ENCODE data around the gene FBXO17. TPM values are rescaled to one million over a fixed set of nuclear protein-coding genes. Genes with fewer than 3 reads are reported as not detected.

FBXO17 gene
- total RNA-seq, 6 donors from 2014 or later, result 5.0 to 18.9 (median 10.4) TPM

DNA sequence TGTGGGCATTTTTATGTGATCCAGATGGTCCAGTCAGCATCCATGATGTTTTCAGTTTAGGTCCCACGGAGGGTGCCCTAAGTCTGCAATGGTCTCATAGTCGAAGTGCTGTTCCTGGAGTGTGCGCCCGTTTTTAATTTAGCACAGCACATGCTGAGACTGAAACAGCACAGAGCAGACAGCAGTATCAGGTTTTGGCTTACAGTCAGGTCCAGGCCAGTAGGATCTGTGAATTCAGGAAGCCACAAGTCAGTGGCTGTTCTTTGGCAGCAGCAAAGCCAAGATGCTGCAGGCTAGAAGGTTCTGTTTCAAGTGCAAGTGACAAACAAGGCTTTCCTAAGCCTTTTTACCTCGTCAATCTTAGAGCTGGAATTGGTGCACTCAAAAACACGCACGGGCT lies 38.5 kb upstream of the FBXO17 start:
- Histone ChIP-seq H3K36me3 (no peaks in the 10 kb centered on the region), H3K4me1 (no peaks in the 10 kb centered on the region), H3K27me3 (no peaks in the 10 kb centered on the region), H3K4me3 (no peak overlapping the region), H3K9me3 (no peaks in the 10 kb centered on the region), H3K27ac (no peak overlapping the region)
- 68 to 84% methylated on average over 7 of the region's 7 CpGs for WGBS, 2 donors
- ATAC-seq (ENCODE audit: low FRiP score in 2 of 2), result peak in 1 of 2 donors; percentile 37
- TF ChIP-seq POLR2A (IDR thresholded peaks at IDR 0.05), result no peak
- TF ChIP-seq CTCF (IDR thresholded peaks at IDR 0.05), result no peak
- no peak for TF ChIP-seq EP300 (IDR thresholded peaks at IDR 0.05)
- no peak for TF ChIP-seq POLR2AphosphoS5 (IDR thresholded peaks at IDR 0.05)
- no peak for DNase-seq

DNA sequence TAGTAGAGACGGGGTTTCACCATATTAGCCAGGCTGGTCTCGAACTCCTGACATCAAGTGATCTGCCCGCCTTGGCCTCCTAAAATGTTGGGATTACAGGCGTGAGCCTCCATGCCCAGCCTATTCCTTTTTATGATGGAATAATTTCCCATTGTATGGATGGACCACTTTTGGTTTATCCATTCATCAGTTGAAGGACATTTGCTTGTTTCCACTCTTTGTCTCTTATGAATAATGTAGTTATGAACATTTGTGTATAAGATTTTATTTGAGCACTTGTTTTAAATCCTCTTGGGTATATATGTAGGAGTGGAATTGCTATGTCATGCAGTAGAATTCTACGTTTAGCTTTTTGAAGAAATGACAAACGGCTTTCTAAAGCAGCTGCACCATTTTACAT lies 33.5 kb upstream of the FBXO17 start:
- no peak overlapping the region for H3K27ac ChIP-seq
- WGBS, 2 donors, result 87 to 89% methylated on average over 6 of the region's 6 CpGs
- TF ChIP-seq POLR2AphosphoS5 (IDR thresholded peaks at IDR 0.05) (no peak), CTCF (IDR thresholded peaks at IDR 0.05) (no peak), POLR2A (IDR thresholded peaks at IDR 0.05) (no peak), EP300 (IDR thresholded peaks at IDR 0.05) (no peak)
- no peak for DNase-seq
- H3K27me3 ChIP-seq, result no peaks in the 10 kb centered on the region
- no peaks in the 10 kb centered on the region for H3K4me1 ChIP-seq
- H3K4me3 ChIP-seq, result no peak overlapping the region
- ATAC-seq (ENCODE audit: low FRiP score in 2 of 2), result no peak
- no peaks in the 10 kb centered on the region for H3K36me3 ChIP-seq
- H3K9me3 ChIP-seq, result no peaks in the 10 kb centered on the region

- TF ChIP-seq CTCF (IDR thresholded peaks at IDR 0.05) (no peak), EP300 (IDR thresholded peaks at IDR 0.05) (no peak), POLR2AphosphoS5 (IDR thresholded peaks at IDR 0.05) (no peak), POLR2A (IDR thresholded peaks at IDR 0.05) (no peak)
- Histone ChIP-seq H3K9me3 (no peaks in the 10 kb centered on the region), H3K4me1 (no peaks in the 10 kb centered on the region), H3K4me3 (no peak overlapping the region), H3K27ac (no peak overlapping the region), H3K36me3 (no peaks in the 10 kb centered on the region), H3K27me3 (no peaks in the 10 kb centered on the region)
- no peak for ATAC-seq (ENCODE audit: low FRiP score in 2 of 2)
- no peak for DNase-seq
- WGBS, 2 donors, result 95 to 98% methylated on average over 6 of the region's 6 CpGs
Observed at GRCh38 chr19:39008137-39008536, 32.6 kb upstream of the FBXO17 start.

- Histone ChIP-seq H3K27ac (no peak overlapping the region), H3K4me3 (no peak overlapping the region), H3K27me3 (no peaks in the 10 kb centered on the region), H3K36me3 (no peaks in the 10 kb centered on the region), H3K4me1 (no peaks in the 10 kb centered on the region), H3K9me3 (no peaks in the 10 kb centered on the region)
- WGBS, 2 donors, result 43 to 48% methylated on average over 3 of the region's 3 CpGs
- ATAC-seq (ENCODE audit: low FRiP score in 2 of 2) (no peak), DNase-seq (no peak)
- TF ChIP-seq POLR2AphosphoS5 (IDR thresholded peaks at IDR 0.05) (no peak), POLR2A (IDR thresholded peaks at IDR 0.05) (no peak), EP300 (IDR thresholded peaks at IDR 0.05) (no peak), CTCF (IDR thresholded peaks at IDR 0.05) (no peak)
Observed at GRCh38 chr19:39007096-39007495, 31.6 kb upstream of the FBXO17 start.

DNA sequence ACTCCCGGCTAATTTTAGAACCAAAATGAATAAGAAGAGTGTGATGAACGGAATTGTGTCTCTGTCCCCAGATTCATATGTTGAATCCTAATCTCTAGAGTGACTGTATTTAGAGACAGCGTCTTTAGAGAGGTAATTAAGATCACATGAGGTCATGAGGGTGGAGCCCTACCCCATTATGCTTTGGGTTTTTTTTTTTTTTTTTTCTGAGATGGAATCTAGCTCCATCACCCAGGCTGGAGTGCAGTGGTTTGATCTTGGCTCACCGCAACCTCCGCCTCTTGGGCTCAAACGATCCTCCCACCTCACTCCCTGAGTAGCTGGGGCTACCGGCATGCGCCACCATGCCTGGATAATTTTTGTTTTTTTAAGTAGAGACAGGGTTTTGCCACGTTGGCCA lies 28.9 kb upstream of the FBXO17 start:
- TF ChIP-seq EP300 (IDR thresholded peaks at IDR 0.05) (no peak), POLR2A (IDR thresholded peaks at IDR 0.05) (no peak), POLR2AphosphoS5 (IDR thresholded peaks at IDR 0.05) (no peak), CTCF (IDR thresholded peaks at IDR 0.05) (no peak)
- 71 to 78% methylated on average over 9 of the region's 9 CpGs for WGBS, 2 donors
- no peaks in the 10 kb centered on the region for H3K36me3 ChIP-seq
- H3K9me3 ChIP-seq, result no peaks in the 10 kb centered on the region
- H3K27ac ChIP-seq, result no peak overlapping the region
- no peak overlapping the region for H3K4me3 ChIP-seq
- ATAC-seq (ENCODE audit: low FRiP score in 2 of 2) (no peak), DNase-seq (no peak)
- no peaks in the 10 kb centered on the region for H3K27me3 ChIP-seq
- no peaks in the 10 kb centered on the region for H3K4me1 ChIP-seq

Measured in upper lobe of left lung (tissue), 6 donors.